GM18499 (cell line): ENCODE data around the gene RFC3.
"Not testable (repeated sequence)": the region's sequence is repeated elsewhere in the genome, so short reads cannot be mapped to it uniquely, and the experiment has no call there.

ENCODE experiments used
- ATAC-seq: cut with Tn5 transposase; IDR thresholded peaks from one replicate; pipeline ENCODE4 v1.9.1; 2021; ENCODE audit warnings: moderate number of reproducible peaks; ENCODE audit not compliant: insufficient read depth, unreplicated experiment

The RFC3 gene, protein sequence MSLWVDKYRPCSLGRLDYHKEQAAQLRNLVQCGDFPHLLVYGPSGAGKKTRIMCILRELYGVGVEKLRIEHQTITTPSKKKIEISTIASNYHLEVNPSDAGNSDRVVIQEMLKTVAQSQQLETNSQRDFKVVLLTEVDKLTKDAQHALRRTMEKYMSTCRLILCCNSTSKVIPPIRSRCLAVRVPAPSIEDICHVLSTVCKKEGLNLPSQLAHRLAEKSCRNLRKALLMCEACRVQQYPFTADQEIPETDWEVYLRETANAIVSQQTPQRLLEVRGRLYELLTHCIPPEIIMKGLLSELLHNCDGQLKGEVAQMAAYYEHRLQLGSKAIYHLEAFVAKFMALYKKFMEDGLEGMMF

DNA sequence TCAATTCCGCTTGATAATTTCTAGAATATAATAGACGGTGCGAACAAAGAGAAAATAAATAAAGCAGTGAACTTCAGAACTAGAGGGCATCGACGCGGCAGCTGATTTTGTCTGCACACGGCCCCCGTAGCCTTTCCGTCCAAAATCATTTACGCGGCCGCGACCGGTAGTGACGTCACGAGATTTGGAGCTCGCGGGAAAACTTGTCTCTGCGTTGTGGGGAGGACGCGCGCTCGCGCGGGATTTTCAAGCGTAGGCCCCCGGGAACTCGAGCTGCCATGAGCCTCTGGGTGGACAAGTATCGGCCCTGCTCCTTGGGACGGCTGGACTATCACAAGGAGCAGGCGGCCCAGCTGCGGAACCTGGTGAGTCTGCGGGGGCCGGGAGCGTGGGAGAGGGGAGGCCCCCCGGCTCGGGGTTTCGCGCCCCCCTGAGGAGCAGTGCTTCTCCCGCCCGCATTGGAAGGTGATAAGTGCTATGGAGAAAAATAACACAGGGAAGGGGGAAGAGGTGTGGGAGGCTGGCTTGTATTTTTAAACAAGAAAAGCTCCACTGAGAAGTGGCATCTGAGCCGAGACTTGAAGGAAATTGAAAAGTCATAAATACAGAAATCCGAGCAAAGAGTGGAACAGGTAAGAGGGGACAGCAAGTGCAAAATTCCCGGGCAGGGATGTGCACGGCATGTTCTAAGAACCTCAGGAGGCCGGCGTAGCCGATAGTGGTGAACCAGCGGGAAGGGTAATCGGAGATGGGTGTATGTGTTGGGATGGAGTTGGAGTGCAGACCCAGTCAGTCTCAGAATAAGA lies at the start of gene RFC3:
RFC3 (plus strand) TSS at position 249 of the 806 bp plus-strand sequence; CDS start at position 279, 30 bp downstream.
- peak; percentile 76 for ATAC-seq

DNA sequence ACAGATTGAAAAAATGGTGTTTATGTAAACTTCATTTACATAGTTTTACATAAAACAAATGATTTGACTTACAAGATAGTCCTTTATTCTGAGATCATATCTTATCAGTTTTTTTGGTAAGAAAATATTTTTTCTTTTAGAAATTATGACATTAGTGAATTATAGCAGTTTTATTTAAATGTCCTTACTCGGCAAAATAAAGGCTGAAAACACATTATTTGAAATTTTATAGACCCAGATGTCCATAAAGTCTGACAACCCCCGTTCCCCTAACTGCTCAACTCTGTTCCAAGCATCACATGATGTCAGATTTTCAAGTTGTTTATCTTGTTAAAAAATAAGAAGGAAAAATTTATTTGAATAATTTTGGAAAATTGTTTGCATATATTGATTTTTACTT lies 46.7 kb upstream of the RFC3 start:
- no peak for ATAC-seq

DNA sequence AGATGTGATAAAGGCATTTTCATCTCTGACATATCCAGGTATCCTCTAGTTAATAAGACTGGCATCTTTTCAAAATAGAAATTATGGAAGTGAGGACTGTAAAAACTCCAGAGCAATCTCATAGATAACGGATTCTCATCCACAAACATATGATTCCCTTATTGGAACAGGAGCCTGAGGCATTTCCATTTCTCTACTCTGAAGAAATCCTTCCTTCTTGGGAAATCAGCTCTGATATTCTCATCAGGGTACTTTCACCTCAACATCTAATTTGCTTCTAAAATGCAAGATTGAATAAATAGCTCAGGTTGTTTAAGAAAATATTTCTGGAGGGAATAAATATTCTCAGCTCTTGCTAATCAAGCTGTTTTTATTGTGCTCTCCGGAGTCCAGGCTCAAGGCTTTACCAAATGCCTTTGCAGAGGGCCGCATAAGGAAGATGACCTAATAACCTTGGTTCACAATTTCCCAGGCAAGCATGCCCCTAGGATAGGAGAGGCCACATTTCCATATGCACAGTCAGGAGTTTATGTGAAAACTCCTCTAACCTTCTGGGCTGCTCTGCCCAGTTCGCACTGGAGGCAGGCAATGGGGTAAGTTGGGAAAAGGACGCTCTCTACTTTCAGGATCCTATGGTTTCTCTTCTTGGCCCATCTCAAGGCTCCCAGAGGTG lies 44.0 kb upstream of the RFC3 start:
- ATAC-seq: no peak

DNA sequence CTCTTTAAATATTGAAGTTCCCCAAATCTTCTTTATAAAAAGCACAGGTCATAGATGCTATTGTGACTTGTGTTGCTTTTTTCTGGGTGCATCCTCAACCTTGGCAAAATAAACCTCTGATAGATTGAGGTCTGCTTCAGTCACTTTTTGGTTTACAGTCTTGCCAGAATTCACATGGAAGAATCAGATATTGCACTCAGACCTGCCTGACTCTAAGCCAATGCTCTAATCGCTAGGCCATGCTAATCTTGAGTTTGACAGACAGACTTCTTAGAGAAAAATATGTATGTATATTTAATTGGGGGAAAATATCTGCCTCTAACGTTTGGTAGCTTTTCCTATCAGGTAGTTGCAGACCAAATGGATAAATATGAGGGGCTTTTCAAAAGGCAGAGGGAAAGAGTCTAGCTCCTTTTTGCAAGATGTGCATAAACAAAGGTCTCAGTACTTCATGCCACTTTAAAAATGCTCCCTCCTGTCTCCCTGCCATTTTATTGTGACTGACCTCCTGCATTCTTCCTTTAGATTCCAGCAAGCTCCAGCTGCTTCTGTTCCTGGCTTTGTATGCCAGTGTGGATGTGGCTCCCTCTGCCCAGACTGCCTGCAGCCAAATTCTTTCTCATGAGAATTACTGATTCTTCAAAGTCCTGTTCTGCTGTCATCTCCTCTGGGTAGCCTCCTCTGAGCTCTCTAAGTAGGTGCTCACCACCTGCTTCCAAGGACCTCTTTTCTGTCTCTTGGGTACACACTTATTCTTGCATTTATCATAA lies 42.4 kb upstream of the RFC3 start:
- no peak for ATAC-seq

DNA sequence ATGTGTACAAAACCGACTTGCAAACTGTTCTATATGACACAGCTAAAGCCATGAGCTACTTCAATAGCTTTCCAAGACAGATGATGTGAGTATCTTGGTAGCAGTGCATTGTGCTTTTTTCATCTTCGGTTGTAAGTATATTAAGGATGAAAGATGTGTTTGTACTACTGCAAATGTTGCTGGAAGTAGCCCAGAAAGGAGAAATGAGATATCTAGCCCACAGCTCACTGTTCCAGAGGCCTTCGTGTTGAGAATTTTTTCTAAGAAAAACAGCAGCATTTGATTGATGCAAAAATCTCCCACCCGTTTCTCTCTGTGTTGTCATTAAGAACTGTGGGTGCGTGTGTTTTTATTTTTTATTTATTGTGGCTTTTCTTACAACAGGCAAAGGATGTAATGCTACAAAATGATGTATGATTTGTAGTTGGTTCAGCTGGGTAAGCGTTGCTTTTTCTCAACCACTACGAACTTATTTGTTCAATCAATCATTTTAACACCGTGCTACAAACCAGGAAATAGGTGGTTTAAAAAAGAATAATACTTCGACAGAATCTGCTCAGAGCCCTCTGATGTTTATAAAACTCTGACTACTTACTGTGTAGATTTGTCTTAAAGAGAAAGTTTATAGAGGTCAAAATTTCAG lies 41.6 kb upstream of the RFC3 start:
- no peak for ATAC-seq

DNA sequence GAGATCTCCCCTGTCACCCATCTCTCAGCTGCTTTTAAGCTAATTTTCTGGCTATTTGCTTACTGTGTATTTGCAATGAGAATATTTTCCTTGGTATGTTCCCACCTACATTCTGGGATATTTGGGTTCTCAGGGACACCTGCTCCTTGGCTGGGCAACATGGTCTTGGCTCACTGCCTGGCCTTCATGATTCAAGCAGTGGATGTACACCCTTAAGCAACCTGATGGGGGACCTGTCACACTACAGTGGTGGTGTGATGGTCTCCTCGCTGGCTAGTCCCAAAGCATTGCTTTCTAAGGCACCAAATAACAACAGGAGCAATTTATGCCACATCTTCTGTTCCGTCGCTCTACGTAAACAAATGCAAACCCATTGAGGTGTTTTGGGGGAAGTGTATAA lies 35.3 kb upstream of the RFC3 start:
- no peak for ATAC-seq

DNA sequence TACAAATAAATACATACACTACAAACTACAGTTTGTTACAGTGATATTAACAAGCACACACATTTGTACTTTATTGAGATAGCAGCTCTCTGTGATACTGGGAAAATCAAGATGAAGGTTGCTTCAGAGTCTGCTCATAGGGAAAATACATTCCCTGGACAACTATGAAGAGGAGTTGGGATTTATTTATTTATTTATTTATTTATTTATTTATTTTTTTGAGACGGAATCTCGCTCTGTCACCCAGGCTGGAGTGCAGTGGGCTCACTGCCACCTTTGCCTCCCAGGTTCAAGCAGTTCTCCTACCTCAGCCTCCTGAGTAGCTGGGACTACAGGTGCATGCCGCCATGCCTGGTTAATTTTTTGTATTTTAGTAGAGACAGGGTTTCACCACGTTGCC lies 34.7 kb upstream of the RFC3 start:
- not testable (repeated sequence) for ATAC-seq

DNA sequence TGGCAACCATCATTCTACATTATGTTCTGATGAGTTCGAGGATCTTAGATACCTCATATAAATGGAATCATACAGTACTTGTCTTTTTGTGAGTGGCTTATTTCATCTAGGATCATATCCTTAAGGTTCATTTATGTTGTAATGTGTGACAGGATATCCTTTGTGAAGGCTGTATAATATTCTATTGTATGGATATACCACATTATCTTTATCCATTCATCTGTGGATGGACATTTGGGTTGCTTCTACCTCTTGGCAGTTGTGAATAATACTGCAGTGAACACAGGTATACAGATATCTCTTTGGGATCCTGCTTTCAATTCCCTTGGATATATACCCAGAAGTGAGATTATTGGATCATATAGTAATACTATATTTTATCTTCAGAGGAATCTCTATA lies 33.2 kb upstream of the RFC3 start:
- ATAC-seq: no peak

DNA sequence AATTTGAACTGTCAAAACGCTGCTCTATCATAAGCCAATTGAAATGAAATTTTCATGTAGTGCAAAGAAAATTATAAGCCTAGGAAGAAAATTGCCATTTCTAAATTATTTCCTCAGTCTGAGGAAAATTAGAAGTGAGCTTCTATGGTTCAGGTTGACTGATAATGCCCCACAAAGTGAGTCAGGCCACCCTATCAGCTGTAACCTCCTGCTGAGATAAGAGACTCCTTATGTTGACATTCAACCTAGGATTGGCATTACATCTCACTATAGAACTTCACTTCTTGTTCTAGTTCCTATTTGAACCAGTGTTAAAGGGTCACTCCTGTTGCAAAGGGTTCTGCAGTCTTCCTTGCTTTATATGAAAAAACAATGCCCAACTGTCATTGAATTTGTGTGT lies 32.6 kb upstream of the RFC3 start:
- no peak for ATAC-seq

DNA sequence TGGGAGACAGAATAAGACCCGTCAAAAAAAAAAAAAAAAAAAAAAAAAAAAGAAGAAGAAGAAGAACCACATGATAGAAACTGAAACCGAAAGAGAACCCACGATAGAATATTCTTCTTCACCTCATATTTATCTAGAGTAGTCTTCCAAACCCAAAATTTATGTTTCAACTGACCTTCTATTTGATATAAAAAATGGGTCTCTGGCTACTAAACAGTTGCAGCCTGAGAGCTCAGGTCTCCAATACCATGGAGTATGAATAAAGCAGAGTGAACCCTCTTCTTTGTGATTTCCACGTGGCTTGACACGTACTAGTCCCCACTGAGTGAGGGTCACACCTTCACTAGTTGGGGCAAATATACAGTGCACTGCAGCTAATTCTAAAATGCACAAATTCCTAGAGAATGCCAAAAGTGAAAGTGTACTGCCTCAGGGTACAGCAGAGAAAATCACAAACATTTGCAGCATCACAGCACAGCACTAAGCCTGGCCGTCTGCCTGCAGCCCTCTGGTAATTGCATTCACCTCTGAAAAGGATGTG lies 30.8 kb upstream of the RFC3 start:
- no peak for ATAC-seq

DNA sequence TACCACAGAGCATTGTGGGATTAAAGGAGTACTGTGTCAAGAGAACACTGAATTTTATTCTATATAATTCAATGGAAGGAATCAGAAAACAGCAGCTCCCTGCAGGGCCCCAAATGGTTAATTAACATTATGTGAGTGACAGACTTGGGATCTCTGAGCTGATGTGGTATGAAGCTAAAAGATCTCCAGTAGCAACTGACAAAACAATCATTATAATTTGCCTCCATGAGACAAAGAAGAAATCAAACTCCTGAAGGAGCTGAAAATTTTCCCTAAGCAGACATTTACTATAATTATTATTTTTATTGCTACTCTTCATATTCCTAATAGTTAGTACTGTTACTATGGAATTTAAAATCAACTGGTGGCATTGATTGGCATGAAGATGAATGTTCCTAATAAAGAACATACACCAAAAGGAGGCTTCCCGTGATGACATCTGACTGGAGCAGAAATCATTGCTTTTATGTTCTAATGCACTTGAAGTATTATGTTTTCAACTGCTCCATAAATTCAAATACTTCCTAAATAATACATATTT lies 28.8 kb upstream of the RFC3 start:
- no peak for ATAC-seq

DNA sequence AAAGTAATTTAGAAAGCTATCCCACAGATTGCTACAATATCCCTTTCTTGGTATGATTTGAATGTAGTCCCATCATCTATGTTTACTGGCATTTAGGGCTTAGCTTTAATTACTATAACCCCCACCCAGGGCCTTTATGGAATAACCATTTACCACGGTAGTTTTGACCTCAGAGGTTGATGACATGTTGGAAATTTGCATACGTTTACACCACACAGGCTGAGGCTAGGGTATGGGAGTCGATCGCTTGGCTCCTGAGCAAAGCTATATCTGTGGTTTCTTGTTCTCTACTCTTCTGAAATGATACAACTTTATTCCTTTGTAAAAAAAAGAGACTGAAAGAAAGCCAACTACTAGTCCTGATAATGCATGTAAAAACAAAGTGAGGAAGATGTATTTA lies 28.2 kb upstream of the RFC3 start:
- no peak for ATAC-seq

DNA sequence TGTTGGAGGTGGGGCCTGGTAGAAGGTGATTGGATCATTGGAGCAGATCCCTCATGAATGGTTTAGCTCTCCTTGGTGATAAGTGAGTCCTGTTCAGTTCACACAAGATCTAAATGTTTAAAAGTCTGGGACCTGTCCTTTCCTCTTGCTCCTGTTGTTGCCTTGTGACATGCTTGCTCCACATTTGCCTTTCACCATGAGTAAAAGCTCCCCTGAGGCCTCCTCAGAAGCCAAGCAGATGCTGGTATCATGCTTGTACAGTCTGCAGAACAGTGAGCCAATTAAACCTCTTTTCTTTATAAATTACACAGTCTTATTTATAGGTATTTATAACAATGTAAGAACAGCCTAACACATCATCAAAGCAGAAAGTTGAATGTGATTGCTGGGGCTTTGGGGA lies 24.2 kb upstream of the RFC3 start:
- ATAC-seq: no peak

DNA sequence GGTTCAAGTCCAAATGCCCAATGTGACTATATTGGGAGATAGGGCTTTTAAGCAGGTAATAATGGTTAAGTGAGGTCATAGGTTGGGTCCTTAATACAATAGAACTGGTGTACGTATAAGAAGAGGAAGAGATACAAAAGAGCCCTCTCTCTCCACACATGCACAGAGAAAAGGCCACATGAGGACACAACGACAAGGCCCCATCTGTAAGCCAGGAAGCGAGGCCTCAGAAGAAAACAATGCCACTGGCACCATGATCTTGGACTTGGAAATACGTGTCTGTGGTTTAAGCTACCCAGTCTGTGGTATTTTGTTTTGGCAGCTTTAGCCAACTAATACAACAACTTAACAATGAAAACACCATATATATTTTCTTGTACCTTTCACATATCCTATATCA lies 23.4 kb upstream of the RFC3 start:
- ATAC-seq: no peak

DNA sequence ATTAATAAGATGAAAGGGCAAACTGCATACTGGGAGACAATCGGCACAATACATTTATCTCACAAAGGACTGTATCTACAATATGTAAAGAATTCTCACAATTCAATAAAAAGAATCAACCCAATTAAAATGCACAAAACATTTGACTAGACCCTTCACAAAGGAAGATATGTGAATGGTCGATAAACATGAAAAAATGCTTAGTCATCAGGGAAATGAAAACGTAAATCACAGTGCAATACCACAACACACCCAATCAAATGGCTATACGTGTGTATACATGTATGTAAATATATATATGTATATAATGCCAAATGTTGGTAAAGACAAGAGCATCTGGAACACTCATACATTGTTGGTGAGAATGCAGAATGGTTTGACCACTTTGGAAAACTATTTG lies 21.9 kb upstream of the RFC3 start:
- ATAC-seq: no peak

DNA sequence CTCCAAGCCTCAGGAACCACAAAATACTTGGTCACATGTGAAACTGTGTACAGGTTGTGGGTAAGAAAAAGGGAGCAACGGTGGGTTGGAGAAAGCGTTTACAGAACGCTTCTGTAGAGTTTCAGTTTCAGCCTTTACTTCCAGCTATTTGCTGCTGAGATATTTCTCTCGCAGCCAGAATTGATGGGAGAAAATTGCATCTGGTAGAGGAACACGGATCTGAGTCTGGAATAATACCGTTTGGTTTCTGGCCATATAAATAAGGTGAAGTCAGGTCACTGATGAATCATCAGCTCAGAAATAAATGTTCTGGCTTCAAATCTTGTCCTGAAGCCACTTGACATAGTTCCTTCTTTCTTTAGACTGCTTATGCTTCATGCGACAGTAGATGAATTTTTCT lies 20.3 kb upstream of the RFC3 start:
- ATAC-seq: no peak

DNA sequence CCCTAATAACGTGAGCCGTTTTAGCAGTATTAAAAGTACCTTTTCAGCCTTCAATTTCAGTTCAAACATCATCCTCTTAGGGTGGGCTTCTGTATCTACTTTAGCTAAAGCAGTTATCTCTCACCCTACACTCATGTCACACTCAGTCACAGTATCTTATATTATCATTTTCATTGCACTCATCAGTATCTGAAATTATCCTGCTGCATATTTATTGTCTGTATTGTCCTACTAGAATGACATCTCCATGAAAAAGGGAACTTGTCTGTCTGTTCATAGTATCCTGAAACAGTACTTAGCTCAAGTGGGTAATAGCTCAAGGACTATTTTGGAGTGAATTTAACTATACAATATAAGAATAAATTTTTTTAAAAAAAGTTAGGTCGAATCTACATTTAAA lies 19.9 kb upstream of the RFC3 start:
- no peak for ATAC-seq

DNA sequence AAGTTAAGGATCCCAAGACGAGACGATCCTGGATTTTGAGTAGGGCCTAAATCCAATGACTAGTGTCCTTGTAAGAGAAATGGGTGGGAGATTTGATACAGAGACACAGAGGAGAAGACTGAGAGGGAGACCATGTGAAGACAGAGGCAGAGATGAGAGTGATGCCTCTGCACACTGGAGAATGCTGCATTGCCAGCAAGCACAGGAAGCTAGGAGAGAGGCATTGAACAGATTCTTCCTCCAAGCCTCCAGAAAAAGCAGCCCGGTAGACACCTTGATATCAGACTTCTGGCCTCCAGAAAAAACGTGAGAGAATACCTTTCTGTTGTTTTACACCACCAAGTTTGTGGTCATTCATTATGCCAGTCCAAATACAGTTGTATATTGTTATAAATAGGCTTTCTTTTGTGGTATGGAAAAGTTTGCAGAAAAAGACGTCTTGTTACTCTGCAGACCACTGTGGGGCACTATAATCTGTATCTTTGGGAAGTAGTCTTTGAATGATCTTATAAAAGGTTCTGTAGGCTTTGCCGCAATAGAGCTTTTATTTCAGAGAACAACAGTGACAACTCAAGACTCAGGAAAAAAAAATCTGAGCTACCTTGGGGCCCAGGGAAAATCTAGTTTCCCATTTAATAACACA lies 17.9 kb upstream of the RFC3 start:
- no peak for ATAC-seq

DNA sequence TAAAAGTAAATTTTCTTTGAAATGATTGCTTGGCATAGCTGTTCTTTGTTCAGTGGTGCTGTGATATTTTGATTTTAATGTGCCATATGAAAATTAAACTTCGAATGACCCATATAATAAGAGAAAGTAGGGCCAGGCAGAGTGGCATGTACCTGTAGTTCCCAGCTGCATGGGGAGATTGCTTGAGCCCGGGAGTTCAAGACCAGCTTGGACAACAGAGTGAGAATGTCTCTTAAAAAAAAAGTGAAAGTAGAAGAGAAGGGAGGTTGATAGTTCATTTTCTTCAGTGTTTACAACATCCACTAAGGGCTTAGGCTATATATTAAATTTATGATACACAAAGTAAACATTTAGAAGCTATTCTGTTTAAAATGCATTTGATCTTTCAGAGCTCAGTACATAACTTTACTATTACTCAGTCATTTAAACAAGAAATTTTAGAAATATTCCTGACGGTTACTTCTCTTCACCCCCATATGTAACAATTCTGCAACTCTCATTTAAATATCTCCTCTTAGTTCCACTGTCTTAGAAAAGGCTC lies 17.2 kb upstream of the RFC3 start:
- ATAC-seq: no peak
